Measurements from ENCODE around the gene NACAD.
A peak's percentile ranks its signal among the peaks of the same experiment; 100 is the strongest.

- TF ChIP-seq CTCF (IDR thresholded peaks at IDR 0.05) (peak; percentile 75), IRF1 (CRISPR knock-in tag; IDR thresholded peaks at IDR 0.05) (no peak), ZNF263 (CRISPR knock-in tag; IDR thresholded peaks at IDR 0.05; ENCODE audit: low read depth) (no peak), SMAD3 (CRISPR knock-in tag; IDR thresholded peaks at IDR 0.05; ENCODE audit: borderline replicate concordance) (no peak), ZNF512 (CRISPR knock-in tag; IDR thresholded peaks at IDR 0.05; ENCODE audit: borderline replicate concordance) (no peak), USF2 (CRISPR knock-in tag; IDR thresholded peaks at IDR 0.05) (0 out of 2 replicates have a peak, but pooled peaks have one; percentile 19), E2F4 (CRISPR knock-in tag; IDR thresholded peaks at IDR 0.05; ENCODE audit: borderline replicate concordance, low read depth) (no peak)
- TF ChIP-seq, protein P1, sequence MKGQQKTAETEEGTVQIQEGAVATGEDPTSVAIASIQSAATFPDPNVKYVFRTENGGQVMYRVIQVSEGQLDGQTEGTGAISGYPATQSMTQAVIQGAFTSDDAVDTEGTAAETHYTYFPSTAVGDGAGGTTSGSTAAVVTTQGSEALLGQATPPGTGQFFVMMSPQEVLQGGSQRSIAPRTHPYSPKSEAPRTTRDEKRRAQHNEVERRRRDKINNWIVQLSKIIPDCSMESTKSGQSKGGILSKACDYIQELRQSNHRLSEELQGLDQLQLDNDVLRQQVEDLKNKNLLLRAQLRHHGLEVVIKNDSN (CRISPR knock-in tag; IDR thresholded peaks at IDR 0.05) = no peak
Observed at GRCh38 chr7:45136106-45137060, 47.6 kb upstream of the NACAD start.
